ENCODE data around the gene TGFBR3.

GRCh38 chr1:91733108-91733710 lies 152.7 kb downstream of the TGFBR3 start:
- TF ChIP-seq ZIC2 (tag by site-specific recombination; IDR thresholded peaks at IDR 0.05) (no peak), ZNF214 (tag by site-specific recombination; IDR thresholded peaks at IDR 0.05; ENCODE audit: borderline replicate concordance) (no peak), CTCF (tag by site-specific recombination; IDR thresholded peaks at IDR 0.05) (no peak), ZNF704 (tag by site-specific recombination; IDR thresholded peaks at IDR 0.05) (no peak), REST (tag by site-specific recombination; IDR thresholded peaks at IDR 0.05) (no peak), ZNF549 (tag by site-specific recombination; IDR thresholded peaks at IDR 0.05) (no peak), PRDM2 (tag by site-specific recombination; IDR thresholded peaks at IDR 0.05; ENCODE audit: borderline replicate concordance) (no peak), AEBP2 (tag by site-specific recombination; IDR thresholded peaks at IDR 0.05; ENCODE audit: borderline replicate concordance) (no peak), ZBTB1 (tag by site-specific recombination; IDR thresholded peaks at IDR 0.05) (no peak), ZNF311 (tag by site-specific recombination; IDR thresholded peaks at IDR 0.05; ENCODE audit: borderline replicate concordance) (no peak), ZSCAN18 (tag by site-specific recombination; IDR thresholded peaks at IDR 0.05) (no peak)
